Thymus (tissue), 11 donors: Measurements from ENCODE around the gene KRTAP10-5. TPM values are rescaled to one million over a fixed set of nuclear protein-coding genes. Genes with fewer than 3 reads are reported as not detected.

Experiments
- DNase-seq, 9 donors: peaks; one replicate each; pipeline ENCODE4 v3.0.0-alpha.2; 2013; ENCODE audit warnings: low spot score in 9 of 9, low read depth in 6 of 9, missing footprints in 1 of 9
- H3K27ac ChIP-seq, 2 donors: one replicate each; pipeline ENCODE4 v1.5.1; 2013; ENCODE audit warnings: control low read depth in 1 of 2, low read depth in 1 of 2, low read length in 1 of 2, mild to moderate bottlenecking in 1 of 2, moderate library complexity in 1 of 2
- H3K27me3 ChIP-seq, 2 donors: one replicate each; pipeline ENCODE4 v1.5.1; 2013; ENCODE audit warnings: low read length in 1 of 2; ENCODE audit not compliant: control insufficient read depth in 2 of 2, insufficient read depth in 1 of 2
- H3K36me3 ChIP-seq, 2 donors: one replicate each; pipeline ENCODE4 v1.5.1; 2013; ENCODE audit warnings: low read length in 1 of 2, mild to moderate bottlenecking in 1 of 2, moderate library complexity in 1 of 2; ENCODE audit not compliant: control insufficient read depth in 2 of 2, insufficient read depth in 2 of 2
- H3K4me1 ChIP-seq, 2 donors: one replicate each; pipeline ENCODE4 v1.5.1; 2013; ENCODE audit warnings: low read length in 2 of 2; ENCODE audit not compliant: control insufficient read depth in 2 of 2, insufficient read depth in 2 of 2
- H3K4me3 ChIP-seq, 2 donors: one replicate each; pipeline ENCODE4 v1.5.1; 2013; ENCODE audit warnings: low read length in 2 of 2, control low read depth in 1 of 2, mild to moderate bottlenecking in 1 of 2
- H3K9me3 ChIP-seq, 2 donors: one replicate each; pipeline ENCODE4 v1.5.1; 2013; ENCODE audit warnings: low read length in 1 of 2, mild to moderate bottlenecking in 1 of 2; ENCODE audit not compliant: control insufficient read depth in 2 of 2, insufficient read depth in 1 of 2
- WGBS: extraction: QIAGEN DNeasy Blood & Tissue Kit; methylation state at CpG from one replicate; pipeline ENCODE4 v1.1.7; 2013; 5-methylcytosine and 5-hydroxymethylcytosine counted together
- polyA plus RNA-seq: library from polyadenylated mRNA; stranded (reverse); fragments of 200-250 nt; gene quantifications from one replicate; pipeline ENCODE4 v1.2.3, GENCODE V29; 2013
- total RNA-seq: library from RNA; stranded (reverse); fragments of 120-200 nt; gene quantifications from one replicate; pipeline ENCODE4 v1.2.4, GENCODE V29; 2013
- donor health status: healthy.

Gene KRTAP10-5
- total and polyA plus RNA-seq, 2 donors, result not detected

DNA sequence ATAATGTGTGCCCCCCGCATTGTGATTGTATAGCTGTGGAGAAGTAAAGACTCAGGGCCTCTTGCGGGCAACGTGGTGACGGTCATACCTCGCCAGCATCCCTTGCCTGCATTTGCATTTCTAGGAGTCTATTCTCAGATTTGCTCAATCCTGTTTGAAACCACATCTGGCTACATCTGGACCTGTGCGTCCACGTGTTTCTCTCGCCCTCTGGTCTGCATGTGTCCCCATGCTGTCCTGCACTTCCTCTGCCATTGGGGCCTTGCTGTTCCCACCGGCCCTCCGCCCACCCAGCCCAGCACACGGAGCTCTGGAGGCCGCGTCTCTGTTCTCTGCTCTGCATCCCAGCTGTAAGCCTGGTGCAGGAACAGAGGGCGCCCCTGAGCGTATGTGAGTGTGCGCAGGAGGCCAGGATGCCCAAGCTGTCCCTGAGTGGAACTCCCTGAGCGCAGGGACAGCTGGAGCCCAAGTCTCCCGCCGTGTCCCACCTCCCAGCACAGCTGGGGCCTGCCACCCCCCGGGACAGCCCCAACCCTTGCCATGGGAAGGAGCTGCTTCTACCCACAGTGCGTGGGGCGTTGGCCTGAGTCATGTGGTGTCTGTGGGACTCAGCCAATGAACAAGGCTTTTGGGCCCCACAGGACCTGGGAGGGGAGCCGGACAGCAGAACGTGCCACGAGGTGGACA, 30.7 kb downstream of the KRTAP10-5 start:
- no peak for DNase-seq
- Histone ChIP-seq H3K36me3 (no peaks in the 10 kb centered on the region), H3K4me3 (no peak overlapping the region), H3K4me1 (peaks cover 0 to 6% of the 10 kb centered on the region in 2 donors), H3K27me3 (peaks cover 0 to 6% of the 10 kb centered on the region in 2 donors), H3K9me3 (peaks cover 2 to 4% of the 10 kb centered on the region in 2 donors), H3K27ac (peak overlapping the region in 1 of 2 donors; percentile 26)
- 81% methylated on average over 25 of the region's 25 CpGs for WGBS

DNA sequence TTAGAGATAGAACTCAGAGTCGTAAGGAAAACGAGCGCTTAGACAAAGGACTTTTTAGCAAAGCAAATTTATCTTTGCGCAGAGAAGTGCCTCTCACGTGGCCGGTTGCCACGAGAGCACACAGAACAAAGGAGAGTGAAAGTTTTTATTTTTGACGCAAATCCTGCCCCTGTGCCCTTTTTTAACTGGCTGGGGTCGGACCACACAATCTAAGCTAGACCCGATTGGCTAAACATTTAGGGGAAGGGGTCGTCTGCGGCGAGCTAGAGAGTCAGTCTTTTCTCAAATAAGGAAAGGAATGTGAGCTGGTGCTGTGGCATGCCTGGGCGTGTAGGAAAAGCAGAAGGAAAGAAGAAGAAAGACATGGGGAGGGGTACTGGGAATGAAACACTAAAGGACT, 31.5 kb downstream of the KRTAP10-5 start:
- DNase-seq, result no peak
- H3K27ac ChIP-seq, result peak overlapping the region in 1 of 2 donors; percentile 33
- H3K4me1 ChIP-seq, result peaks cover 0 to 6% of the 10 kb centered on the region in 2 donors
- no peak overlapping the region for H3K4me3 ChIP-seq
- peaks cover 0 to 6% of the 10 kb centered on the region in 2 donors for H3K27me3 ChIP-seq
- 57% methylated on average over 14 of the region's 14 CpGs for WGBS
- H3K9me3 ChIP-seq, result peaks cover 2 to 4% of the 10 kb centered on the region in 2 donors
- no peaks in the 10 kb centered on the region for H3K36me3 ChIP-seq

DNA sequence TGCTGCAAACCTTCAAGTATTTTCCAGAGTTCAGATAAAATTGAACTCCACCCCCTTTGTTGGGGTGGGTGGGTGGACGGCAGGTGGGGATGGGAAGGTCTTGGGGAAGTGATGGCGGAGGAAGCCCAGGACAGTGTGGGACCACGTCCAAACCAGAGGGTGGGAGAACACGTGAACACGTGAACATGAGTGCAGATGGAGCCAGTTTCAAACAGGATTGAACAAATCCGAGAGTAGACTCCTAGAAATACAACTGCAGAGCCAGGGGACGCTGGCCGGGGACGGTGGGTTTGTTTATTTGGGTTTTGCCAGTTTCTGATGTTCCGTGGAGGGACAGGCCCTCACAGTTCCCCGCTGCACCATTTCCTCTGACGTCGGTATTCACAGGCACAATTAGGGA, 32.0 kb downstream of the KRTAP10-5 start:
- Histone ChIP-seq H3K36me3 (no peaks in the 10 kb centered on the region), H3K27me3 (peaks cover 0 to 6% of the 10 kb centered on the region in 2 donors), H3K9me3 (peaks cover 2 to 4% of the 10 kb centered on the region in 2 donors), H3K4me3 (no peak overlapping the region), H3K4me1 (peaks cover 0 to 6% of the 10 kb centered on the region in 2 donors), H3K27ac (peak overlapping the region in 1 of 2 donors; percentile 33)
- DNase-seq, result no peak
- 79% methylated on average over 13 of the region's 13 CpGs for WGBS

DNA sequence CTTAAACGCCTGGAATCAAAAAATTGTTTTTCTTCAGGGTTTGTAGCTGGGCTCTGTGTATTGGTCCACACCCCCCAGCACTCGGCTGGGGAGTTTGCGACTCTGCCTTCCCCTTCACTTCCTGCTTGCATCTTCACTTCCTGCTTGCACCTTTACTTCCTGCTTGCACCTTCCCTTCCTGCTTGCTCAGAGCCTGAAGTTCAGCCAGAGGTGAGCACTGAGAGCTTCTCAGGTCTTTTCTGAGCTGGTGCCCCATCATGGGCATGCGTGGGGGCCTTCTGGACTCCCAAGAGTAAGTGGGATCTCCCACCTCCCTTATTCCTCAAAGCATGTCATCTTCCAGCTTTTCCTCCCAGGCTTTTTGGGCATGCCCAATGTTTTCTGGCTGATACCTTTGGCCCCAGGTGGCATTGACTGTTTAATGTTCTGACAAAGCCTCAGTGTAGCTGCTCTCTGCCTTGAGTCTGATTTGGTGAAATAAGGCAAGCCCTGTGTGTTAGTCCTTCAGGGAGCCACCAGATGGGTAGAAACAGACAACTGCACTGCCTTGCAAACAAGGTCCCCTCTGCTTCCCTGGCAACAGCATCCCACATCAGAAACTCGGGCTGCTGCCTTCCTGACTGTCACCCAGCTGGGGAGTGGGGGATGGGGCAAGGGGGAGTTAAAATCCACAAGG, 32.6 kb downstream of the KRTAP10-5 start:
- DNase-seq, result peak in 3 of 9 donors; percentile 8 to 51 (median 18)
- WGBS, result 50% methylated on average over 5 of the region's 5 CpGs

DNA sequence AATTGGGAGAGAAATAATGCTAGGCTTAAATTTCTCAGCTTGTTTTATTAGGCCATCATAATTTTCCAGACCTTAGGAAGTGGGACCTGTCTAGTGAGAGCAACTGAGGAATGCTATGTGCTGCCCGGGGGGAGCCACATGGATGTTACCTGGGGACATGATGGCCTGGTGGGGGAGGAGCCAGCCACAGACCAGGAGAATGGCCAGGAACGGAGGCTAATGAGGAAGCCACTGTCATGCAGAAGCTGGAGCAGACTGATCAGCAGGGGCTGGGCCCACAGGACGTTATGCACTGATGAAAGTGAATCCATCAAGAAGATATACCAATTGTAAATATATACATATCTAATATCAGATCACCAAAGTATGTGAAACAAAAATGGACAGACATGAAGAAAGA, 35.8 kb downstream of the KRTAP10-5 start:
- Histone ChIP-seq H3K4me3 (no peak overlapping the region), H3K9me3 (peaks cover 2 to 4% of the 10 kb centered on the region in 2 donors), H3K27me3 (peaks cover 0 to 4% of the 10 kb centered on the region in 2 donors), H3K4me1 (peaks cover 0 to 6% of the 10 kb centered on the region in 2 donors), H3K36me3 (no peaks in the 10 kb centered on the region), H3K27ac (no peak overlapping the region)
- DNase-seq, result no peak
- 78% methylated on average over 3 of the region's 3 CpGs for WGBS

More for the DNA sequence above, 32.6 kb downstream of the KRTAP10-5 start:
- no peaks in the 10 kb centered on the region for H3K36me3 ChIP-seq
- peaks cover 2 to 4% of the 10 kb centered on the region in 2 donors for H3K9me3 ChIP-seq
- no peak overlapping the region for H3K4me3 ChIP-seq
- H3K4me1 ChIP-seq, result peaks cover 0 to 6% of the 10 kb centered on the region in 2 donors
- peak overlapping the region in 1 of 2 donors; percentile 31 for H3K27ac ChIP-seq
- H3K27me3 ChIP-seq, result peaks cover 0 to 5% of the 10 kb centered on the region in 2 donors

DNA sequence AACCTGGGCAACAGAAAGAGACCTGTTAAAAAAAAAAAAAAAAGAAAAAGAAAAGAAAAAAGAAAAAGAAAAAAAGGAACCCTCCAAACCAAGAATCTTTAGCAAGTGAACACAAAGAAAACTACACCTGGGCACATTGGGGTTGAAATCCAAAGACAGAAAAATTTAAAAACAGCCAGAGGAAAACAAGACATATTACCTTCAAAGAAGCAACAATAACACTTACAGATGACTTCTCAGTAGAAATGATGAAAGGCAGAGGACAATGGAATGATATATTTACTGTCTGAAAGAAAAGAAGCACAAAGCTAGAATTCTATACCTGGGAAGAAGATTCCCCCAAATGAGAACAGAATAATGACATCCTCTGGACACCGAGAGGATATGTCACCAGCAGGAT, 37.7 kb downstream of the KRTAP10-5 start:
- peaks cover 0 to 2% of the 10 kb centered on the region in 2 donors for H3K4me1 ChIP-seq
- 93% methylated on average over 1 of the region's 1 CpG for WGBS
- no peak for DNase-seq
- H3K27ac ChIP-seq, result no peak overlapping the region
- no peak overlapping the region for H3K4me3 ChIP-seq
- H3K36me3 ChIP-seq, result no peaks in the 10 kb centered on the region
- peaks cover 0 to 4% of the 10 kb centered on the region in 2 donors for H3K9me3 ChIP-seq
- peaks cover 0 to 2% of the 10 kb centered on the region in 2 donors for H3K27me3 ChIP-seq

DNA sequence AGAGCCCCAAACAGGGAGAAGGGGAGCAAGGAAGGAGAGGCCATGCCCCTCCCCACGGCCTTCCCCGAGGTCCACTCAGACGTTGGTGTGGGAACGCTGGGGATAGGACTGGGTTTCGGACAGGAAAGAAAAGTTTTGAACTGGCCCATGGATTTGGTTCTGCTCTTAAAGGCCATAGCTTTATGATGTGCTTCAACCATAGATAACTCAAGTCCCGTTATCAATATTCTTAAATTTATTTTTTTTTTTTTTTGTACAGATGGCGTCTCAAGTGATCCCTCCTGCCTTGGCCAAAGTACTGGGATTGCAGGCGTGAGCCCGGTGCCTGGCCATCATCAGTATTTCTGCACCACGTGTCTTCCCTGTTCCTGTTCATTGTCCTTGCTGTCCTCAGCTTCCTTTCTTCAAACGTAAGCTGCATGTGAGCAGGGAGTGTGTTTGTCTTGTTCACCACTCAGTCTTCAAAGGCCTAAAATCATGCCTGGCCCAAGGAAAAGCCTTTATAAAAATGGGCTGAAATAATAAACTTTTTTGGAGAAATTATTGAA, 39.6 kb downstream of the KRTAP10-5 start:
- H3K4me1 ChIP-seq, result no peaks in the 10 kb centered on the region
- no peak overlapping the region for H3K4me3 ChIP-seq
- no peaks in the 10 kb centered on the region for H3K9me3 ChIP-seq
- DNase-seq, result no peak
- peaks cover 0 to 4% of the 10 kb centered on the region in 2 donors for H3K27me3 ChIP-seq
- H3K27ac ChIP-seq, result no peak overlapping the region
- no peaks in the 10 kb centered on the region for H3K36me3 ChIP-seq
- WGBS, result 89% methylated on average over 11 of the region's 11 CpGs

DNA sequence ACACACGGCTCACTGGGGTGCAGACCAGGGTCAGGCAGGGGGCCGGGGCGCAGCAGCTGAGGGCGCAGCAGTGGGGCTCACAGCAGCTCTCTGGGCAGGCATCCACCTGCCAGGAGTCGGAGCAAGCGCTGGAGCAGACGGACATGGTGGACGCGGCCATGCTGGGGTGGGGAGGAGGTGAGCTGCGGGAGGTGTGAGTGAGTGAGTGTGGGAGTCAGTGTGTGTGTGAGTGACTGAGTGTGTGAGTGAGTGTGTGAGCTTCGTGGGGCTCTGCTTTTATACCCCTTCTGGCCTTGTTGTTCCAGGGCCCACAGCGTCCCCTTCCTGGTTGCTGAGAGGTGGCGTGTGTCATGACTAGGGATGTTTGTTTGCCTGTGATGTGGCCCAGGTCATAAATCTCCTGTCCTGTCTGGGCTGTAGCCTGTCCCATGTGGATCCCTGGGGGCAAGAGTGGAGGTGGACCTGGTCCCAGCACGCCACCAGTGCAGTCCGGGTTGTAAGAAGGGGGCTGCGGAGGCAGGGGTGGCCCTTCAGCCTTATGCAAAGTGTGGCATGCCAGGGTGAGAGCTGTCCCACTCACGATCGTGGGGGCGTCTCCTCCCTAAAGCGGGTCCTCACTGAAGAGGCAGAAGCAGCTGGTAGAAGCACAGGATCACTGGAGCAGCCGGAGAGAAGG, 40.3 kb downstream of the KRTAP10-5 start, which contains the start of gene KRTAP10-1:
KRTAP10-1 (minus strand) TSS at position 205 of the 676 bp plus-strand sequence; CDS start at position 160, 45 bp downstream.
- H3K27ac ChIP-seq, result no peak within 1 kb of the TSS
- no peaks in the 10 kb centered on the region for H3K36me3 ChIP-seq
- 82% methylated on average over 21 of the region's 21 CpGs for WGBS
- DNase-seq, result no peak
- peaks cover 0 to 4% of the 10 kb centered on the region in 2 donors for H3K27me3 ChIP-seq
- H3K4me1 ChIP-seq, result no peaks in the 10 kb centered on the region
- no peaks in the 10 kb centered on the region for H3K9me3 ChIP-seq
- no peak within 1 kb of the TSS for H3K4me3 ChIP-seq
